ENCODE results near the gene C21orf91. TPM values are rescaled to one million over a fixed set of nuclear protein-coding genes. Genes with fewer than 3 reads are reported as not detected.

Gene C21orf91
- total RNA-seq, 1 donor from 2014 or later: 27.3 TPM

- Mint-ChIP-seq H3K4me3 (no peak overlapping the region), H3K27ac (ENCODE audit: unreplicated experiment) (no peak overlapping the region), H3K4me1 (no peaks in the 10 kb centered on the region), H3K27me3 (ENCODE audit: low read depth) (no peaks in the 10 kb centered on the region), H3K9me3 (no peaks in the 10 kb centered on the region), H3K36me3 (ENCODE audit: low read depth) (peaks cover 18% of the 10 kb centered on the region)
- no peak for TF ChIP-seq CTCF (conservative IDR thresholded peaks at IDR 0.05)
- DNase-seq (ENCODE audit: low read depth, low spot score): no peak
Observed at GRCh38 chr21:17798796-17799195, 20.4 kb downstream of the C21orf91 start.

- H3K27me3 Mint-ChIP-seq (ENCODE audit: low read depth): no peaks in the 10 kb centered on the region
- H3K4me3 Mint-ChIP-seq: no peak overlapping the region
- H3K9me3 Mint-ChIP-seq: no peaks in the 10 kb centered on the region
- H3K4me1 Mint-ChIP-seq: no peaks in the 10 kb centered on the region
- DNase-seq (ENCODE audit: low read depth, low spot score): no peak
- no peak overlapping the region for H3K27ac Mint-ChIP-seq (ENCODE audit: unreplicated experiment)
- peaks cover 18% of the 10 kb centered on the region for H3K36me3 Mint-ChIP-seq (ENCODE audit: low read depth)
- no peak for TF ChIP-seq CTCF (conservative IDR thresholded peaks at IDR 0.05)
Observed at GRCh38 chr21:17797967-17798366, 21.2 kb downstream of the C21orf91 start.

GRCh38 chr21:17796503-17796902 lies 22.7 kb downstream of the C21orf91 start:
- Mint-ChIP-seq H3K4me3 (no peak overlapping the region), H3K4me1 (no peaks in the 10 kb centered on the region), H3K9me3 (no peaks in the 10 kb centered on the region), H3K36me3 (ENCODE audit: low read depth) (peaks cover 14% of the 10 kb centered on the region), H3K27ac (ENCODE audit: unreplicated experiment) (no peak overlapping the region), H3K27me3 (ENCODE audit: low read depth) (no peaks in the 10 kb centered on the region)
- no peak for TF ChIP-seq CTCF (conservative IDR thresholded peaks at IDR 0.05)
- DNase-seq (ENCODE audit: low read depth, low spot score): no peak

GRCh38 chr21:17796037-17796403 lies 23.1 kb downstream of the C21orf91 start:
- TF ChIP-seq CTCF (conservative IDR thresholded peaks at IDR 0.05): no peak
- Mint-ChIP-seq H3K4me3 (no peak overlapping the region), H3K36me3 (ENCODE audit: low read depth) (peaks cover 13% of the 10 kb centered on the region), H3K9me3 (no peaks in the 10 kb centered on the region), H3K4me1 (no peaks in the 10 kb centered on the region), H3K27me3 (ENCODE audit: low read depth) (no peaks in the 10 kb centered on the region), H3K27ac (ENCODE audit: unreplicated experiment) (no peak overlapping the region)
- DNase-seq (ENCODE audit: low read depth, low spot score): no peak

- no peak for TF ChIP-seq CTCF (conservative IDR thresholded peaks at IDR 0.05)
- no peak for DNase-seq (ENCODE audit: low read depth, low spot score)
- no peaks in the 10 kb centered on the region for H3K4me1 Mint-ChIP-seq
- no peaks in the 10 kb centered on the region for H3K9me3 Mint-ChIP-seq
- H3K4me3 Mint-ChIP-seq: no peak overlapping the region
- H3K27me3 Mint-ChIP-seq (ENCODE audit: low read depth): no peaks in the 10 kb centered on the region
- H3K36me3 Mint-ChIP-seq (ENCODE audit: low read depth): peaks cover 11% of the 10 kb centered on the region
- no peak overlapping the region for H3K27ac Mint-ChIP-seq (ENCODE audit: unreplicated experiment)
Observed at GRCh38 chr21:17795146-17796036, 23.8 kb downstream of the C21orf91 start.
